ENCODE measurements around the gene NPLOC4.

The NPLOC4 gene

DNA sequence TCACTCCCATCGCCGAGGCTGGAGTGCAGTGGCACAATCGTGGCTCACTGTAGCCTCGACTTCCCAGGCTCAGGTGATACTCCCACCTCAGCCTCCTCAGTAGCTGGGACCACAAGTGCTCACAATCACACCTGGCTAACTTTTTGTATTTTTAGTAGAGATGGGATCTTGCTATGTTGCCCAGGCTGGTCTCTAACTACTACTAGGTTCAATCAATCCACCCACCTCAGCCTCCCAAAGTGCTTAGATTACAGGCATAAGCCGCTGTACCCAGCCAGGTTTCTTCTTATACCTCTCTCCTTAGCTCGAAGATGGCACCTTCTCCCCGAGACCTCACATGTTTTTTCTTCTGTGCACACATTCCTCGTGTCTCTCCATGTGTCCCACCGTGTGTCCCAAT lies 3.1 kb upstream of the NPLOC4 start:
- H3K36me3 ChIP-seq (ENCODE audit: control insufficient read depth, insufficient read depth, low read length): no peaks in the 10 kb centered on the region
- no peaks in the 10 kb centered on the region for H3K27me3 ChIP-seq (replicated peaks; ENCODE audit: control insufficient read depth, insufficient read depth, low read length)
- TF ChIP-seq, protein P1, sequence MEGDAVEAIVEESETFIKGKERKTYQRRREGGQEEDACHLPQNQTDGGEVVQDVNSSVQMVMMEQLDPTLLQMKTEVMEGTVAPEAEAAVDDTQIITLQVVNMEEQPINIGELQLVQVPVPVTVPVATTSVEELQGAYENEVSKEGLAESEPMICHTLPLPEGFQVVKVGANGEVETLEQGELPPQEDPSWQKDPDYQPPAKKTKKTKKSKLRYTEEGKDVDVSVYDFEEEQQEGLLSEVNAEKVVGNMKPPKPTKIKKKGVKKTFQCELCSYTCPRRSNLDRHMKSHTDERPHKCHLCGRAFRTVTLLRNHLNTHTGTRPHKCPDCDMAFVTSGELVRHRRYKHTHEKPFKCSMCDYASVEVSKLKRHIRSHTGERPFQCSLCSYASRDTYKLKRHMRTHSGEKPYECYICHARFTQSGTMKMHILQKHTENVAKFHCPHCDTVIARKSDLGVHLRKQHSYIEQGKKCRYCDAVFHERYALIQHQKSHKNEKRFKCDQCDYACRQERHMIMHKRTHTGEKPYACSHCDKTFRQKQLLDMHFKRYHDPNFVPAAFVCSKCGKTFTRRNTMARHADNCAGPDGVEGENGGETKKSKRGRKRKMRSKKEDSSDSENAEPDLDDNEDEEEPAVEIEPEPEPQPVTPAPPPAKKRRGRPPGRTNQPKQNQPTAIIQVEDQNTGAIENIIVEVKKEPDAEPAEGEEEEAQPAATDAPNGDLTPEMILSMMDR (IDR thresholded peaks at IDR 0.05; ENCODE audit: insufficient read depth, low read length, poor library complexity, severe bottlenecking): no peak
- H3K4me3 ChIP-seq (replicated peaks; ENCODE audit: low read depth, low read length): no peak overlapping the region
- no peak for DNase-seq (ENCODE audit: extremely low read depth, insufficient read length)

DNA sequence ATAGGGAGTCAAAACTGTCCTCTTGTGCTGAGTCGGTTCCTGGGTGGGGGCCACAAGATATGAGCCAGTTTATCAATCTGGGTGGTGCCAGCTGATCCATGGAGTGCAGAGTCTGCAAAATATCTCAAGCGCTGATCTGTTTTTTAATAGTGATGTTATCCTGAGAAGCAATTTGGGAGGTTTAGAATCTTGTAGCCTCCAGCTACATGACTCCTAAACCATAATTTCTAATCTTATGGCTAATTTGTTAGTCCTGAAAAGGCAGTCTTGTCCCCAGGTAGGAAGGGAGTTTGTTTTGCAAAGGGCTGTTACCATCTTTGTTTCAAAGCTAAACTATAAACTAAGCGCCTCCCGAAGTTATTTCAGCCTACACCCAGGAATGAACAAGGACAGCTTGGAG lies 1.8 kb upstream of the NPLOC4 start:
- Histone ChIP-seq H3K4me3 (replicated peaks; ENCODE audit: low read depth, low read length) (no peak overlapping the region), H3K36me3 (ENCODE audit: control insufficient read depth, insufficient read depth, low read length) (no peaks in the 10 kb centered on the region), H3K27me3 (replicated peaks; ENCODE audit: control insufficient read depth, insufficient read depth, low read length) (no peaks in the 10 kb centered on the region)
- DNase-seq (ENCODE audit: extremely low read depth, insufficient read length): no peak
- TF ChIP-seq, protein P1 (IDR thresholded peaks at IDR 0.05; ENCODE audit: insufficient read depth, low read length, poor library complexity, severe bottlenecking): no peak

DNA sequence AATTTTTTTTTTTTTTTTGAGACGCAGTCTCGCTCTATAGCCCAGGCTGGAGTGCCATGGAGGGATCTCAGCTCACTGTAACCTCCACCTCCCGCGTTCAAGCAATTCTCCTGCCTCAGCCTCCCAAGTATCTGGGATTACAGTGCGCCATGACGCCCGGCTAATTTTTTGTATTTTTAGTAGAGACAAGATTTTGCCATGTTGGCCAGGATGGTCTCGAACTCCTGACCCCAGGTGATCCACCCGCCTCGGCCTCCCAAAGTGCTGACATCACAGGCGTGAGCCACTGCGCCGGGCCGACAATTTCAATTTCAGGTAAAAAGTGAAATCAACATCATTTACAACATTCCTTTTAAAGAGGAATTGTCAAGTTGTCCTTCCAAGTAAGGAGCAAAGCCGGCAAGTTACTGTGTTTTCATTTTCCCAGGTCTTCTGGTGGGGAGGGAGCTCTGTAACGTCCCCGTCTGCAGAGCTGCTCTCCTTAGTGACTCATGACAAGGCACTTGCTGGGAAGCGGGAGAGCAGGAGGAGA lies 873 bp downstream of the NPLOC4 start:
- Histone ChIP-seq H3K36me3 (ENCODE audit: control insufficient read depth, insufficient read depth, low read length) (peaks cover 2% of the 10 kb centered on the region), H3K4me3 (replicated peaks; ENCODE audit: low read depth, low read length) (peak overlapping the region; percentile 99), H3K27me3 (replicated peaks; ENCODE audit: control insufficient read depth, insufficient read depth, low read length) (no peaks in the 10 kb centered on the region)
- TF ChIP-seq, protein P1 (IDR thresholded peaks at IDR 0.05; ENCODE audit: insufficient read depth, low read length, poor library complexity, severe bottlenecking): no peak
- no peak for DNase-seq (ENCODE audit: extremely low read depth, insufficient read length)

DNA sequence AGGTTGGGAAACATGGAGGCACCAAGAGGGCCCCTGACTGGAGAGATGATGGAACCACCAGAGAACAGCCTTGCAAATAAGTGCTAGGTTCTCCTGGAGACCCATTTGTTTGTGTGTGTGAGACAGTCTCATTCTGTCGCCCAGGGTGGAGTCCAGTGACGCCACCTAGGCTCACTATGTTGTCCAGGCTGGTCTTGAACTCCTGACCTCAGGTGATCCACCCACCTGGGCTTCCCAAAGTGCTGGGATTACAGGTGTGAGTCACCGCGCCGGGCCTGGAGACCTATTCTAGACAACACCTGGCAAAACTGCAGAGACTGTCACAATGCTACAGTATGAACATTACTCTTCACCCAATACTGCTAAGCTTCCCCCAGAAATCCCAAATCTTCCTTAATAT lies 1.5 kb downstream of the NPLOC4 start:
- peak overlapping the region; percentile 99 for H3K4me3 ChIP-seq (replicated peaks; ENCODE audit: low read depth, low read length)
- H3K27me3 ChIP-seq (replicated peaks; ENCODE audit: control insufficient read depth, insufficient read depth, low read length): no peaks in the 10 kb centered on the region
- DNase-seq (ENCODE audit: extremely low read depth, insufficient read length): no peak
- peaks cover 2% of the 10 kb centered on the region for H3K36me3 ChIP-seq (ENCODE audit: control insufficient read depth, insufficient read depth, low read length)
- TF ChIP-seq, protein P1 (IDR thresholded peaks at IDR 0.05; ENCODE audit: insufficient read depth, low read length, poor library complexity, severe bottlenecking): no peak

DNA sequence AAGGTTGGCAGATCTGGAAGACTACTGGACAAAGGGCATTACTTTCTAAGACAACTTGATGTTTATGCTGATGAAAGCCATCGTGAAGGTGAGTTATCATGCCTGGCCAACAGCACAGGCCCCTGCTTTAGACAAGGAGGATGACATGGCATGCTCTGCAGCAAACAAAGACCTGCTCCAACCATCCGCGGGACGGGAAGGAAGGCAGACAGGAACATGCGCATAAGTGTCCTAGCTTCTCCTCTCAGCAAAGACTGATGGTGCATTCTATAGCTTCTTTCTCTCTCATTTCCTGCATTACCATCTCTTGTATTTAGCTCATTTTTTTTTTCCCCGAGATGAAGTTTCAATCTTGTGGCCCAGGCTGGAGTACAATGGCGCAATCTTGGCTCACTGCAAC lies 5.4 kb downstream of the NPLOC4 start:
- no peak overlapping the region for H3K4me3 ChIP-seq (replicated peaks; ENCODE audit: low read depth, low read length)
- peaks cover 8% of the 10 kb centered on the region for H3K36me3 ChIP-seq (ENCODE audit: control insufficient read depth, insufficient read depth, low read length)
- H3K27me3 ChIP-seq (replicated peaks; ENCODE audit: control insufficient read depth, insufficient read depth, low read length): no peaks in the 10 kb centered on the region
- no peak for DNase-seq (ENCODE audit: extremely low read depth, insufficient read length)
- TF ChIP-seq, protein P1 (IDR thresholded peaks at IDR 0.05; ENCODE audit: insufficient read depth, low read length, poor library complexity, severe bottlenecking): no peak

DNA sequence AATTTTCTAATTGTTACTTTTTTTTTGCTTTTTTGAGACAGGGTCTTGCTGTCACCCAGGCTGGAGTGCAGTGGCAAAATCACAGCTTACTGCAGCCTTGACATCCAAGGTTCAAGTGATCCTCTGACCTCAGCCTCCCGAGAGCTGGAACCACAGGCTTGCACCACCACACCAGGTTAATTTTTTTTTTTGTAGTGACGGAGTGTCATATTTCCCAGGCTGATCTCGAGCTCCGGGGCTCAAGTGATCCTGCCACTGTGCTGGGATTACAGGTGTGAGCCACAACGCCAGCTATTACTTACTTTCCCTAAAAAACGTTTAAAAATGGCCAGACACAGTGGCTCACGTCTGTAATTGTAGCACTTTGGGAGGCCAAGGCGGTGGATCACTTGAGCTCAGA lies 6.6 kb downstream of the NPLOC4 start:
- DNase-seq (ENCODE audit: extremely low read depth, insufficient read length): no peak
- H3K4me3 ChIP-seq (replicated peaks; ENCODE audit: low read depth, low read length): no peak overlapping the region
- TF ChIP-seq, protein P1 (IDR thresholded peaks at IDR 0.05; ENCODE audit: insufficient read depth, low read length, poor library complexity, severe bottlenecking): no peak
- H3K36me3 ChIP-seq (ENCODE audit: control insufficient read depth, insufficient read depth, low read length): peaks cover 10% of the 10 kb centered on the region
- no peaks in the 10 kb centered on the region for H3K27me3 ChIP-seq (replicated peaks; ENCODE audit: control insufficient read depth, insufficient read depth, low read length)

Measured in GM06990 (cell line).